ENCODE data around the gene ANKDD1B. TPM values are rescaled to one million over a fixed set of nuclear protein-coding genes. Genes with fewer than 3 reads are reported as not detected.
"Not testable (repeated sequence)": the region's sequence is repeated elsewhere in the genome, so short reads cannot be mapped to it uniquely, and the experiment has no call there.

Gene ANKDD1B
- total RNA-seq, 1 donor = 0.72 TPM

GRCh38 chr5:75601996-75602395, 9.3 kb upstream of the ANKDD1B start:
- Histone ChIP-seq H3K4me2 (ENCODE audit: insufficient read depth, low read length) (no peak overlapping the region), H3K4me1 (ENCODE audit: insufficient read depth, low read length) (peaks cover 10% of the 10 kb centered on the region), H3K27me3 (ENCODE audit: insufficient read depth, low read length) (no peaks in the 10 kb centered on the region), H3K4me3 (ENCODE audit: insufficient read depth, low read length) (no peak overlapping the region), H2AFZ (ENCODE audit: low read length) (no peak overlapping the region), H4K20me1 (ENCODE audit: insufficient read depth, low read length) (no peaks in the 10 kb centered on the region), H3K27ac (ENCODE audit: low read depth, low read length) (no peak overlapping the region), H3K36me3 (ENCODE audit: insufficient read depth, low read length) (no peaks in the 10 kb centered on the region), H3K79me2 (ENCODE audit: insufficient read depth, low read length) (no peaks in the 10 kb centered on the region), H3K9me3 (ENCODE audit: low read depth, low read length) (no peaks in the 10 kb centered on the region)
- no peak for DNase-seq (ENCODE audit: insufficient read length, low spot score, missing footprints)
- TF ChIP-seq CTCF (IDR thresholded peaks at IDR 0.05; ENCODE audit: extremely low read depth, low read depth, low read length) = no peak

- Histone ChIP-seq H3K4me1 (ENCODE audit: insufficient read depth, low read length) (peaks cover 10% of the 10 kb centered on the region), H3K27me3 (ENCODE audit: insufficient read depth, low read length) (no peaks in the 10 kb centered on the region), H3K36me3 (ENCODE audit: insufficient read depth, low read length) (no peaks in the 10 kb centered on the region), H3K9me3 (ENCODE audit: low read depth, low read length) (no peaks in the 10 kb centered on the region), H4K20me1 (ENCODE audit: insufficient read depth, low read length) (no peaks in the 10 kb centered on the region), H3K4me3 (ENCODE audit: insufficient read depth, low read length) (no peak overlapping the region), H3K4me2 (ENCODE audit: insufficient read depth, low read length) (no peak overlapping the region), H3K27ac (ENCODE audit: low read depth, low read length) (no peak overlapping the region), H3K79me2 (ENCODE audit: insufficient read depth, low read length) (no peaks in the 10 kb centered on the region), H2AFZ (ENCODE audit: low read length) (no peak overlapping the region)
- no peak for DNase-seq (ENCODE audit: insufficient read length, low spot score, missing footprints)
- no peak for TF ChIP-seq CTCF (IDR thresholded peaks at IDR 0.05; ENCODE audit: extremely low read depth, low read depth, low read length)
Measured at GRCh38 chr5:75603371-75603770, 7.9 kb upstream of the ANKDD1B start.

GRCh38 chr5:75603821-75604220, 7.4 kb upstream of the ANKDD1B start:
- Histone ChIP-seq H3K9me3 (ENCODE audit: low read depth, low read length) (no peaks in the 10 kb centered on the region), H3K36me3 (ENCODE audit: insufficient read depth, low read length) (no peaks in the 10 kb centered on the region), H3K79me2 (ENCODE audit: insufficient read depth, low read length) (no peaks in the 10 kb centered on the region), H3K27ac (ENCODE audit: low read depth, low read length) (no peak overlapping the region), H3K27me3 (ENCODE audit: insufficient read depth, low read length) (no peaks in the 10 kb centered on the region), H4K20me1 (ENCODE audit: insufficient read depth, low read length) (no peaks in the 10 kb centered on the region), H3K4me1 (ENCODE audit: insufficient read depth, low read length) (peaks cover 10% of the 10 kb centered on the region), H3K4me2 (ENCODE audit: insufficient read depth, low read length) (no peak overlapping the region), H2AFZ (ENCODE audit: low read length) (no peak overlapping the region), H3K4me3 (ENCODE audit: insufficient read depth, low read length) (no peak overlapping the region)
- DNase-seq (ENCODE audit: insufficient read length, low spot score, missing footprints) = no peak
- TF ChIP-seq CTCF (IDR thresholded peaks at IDR 0.05; ENCODE audit: extremely low read depth, low read depth, low read length) = no peak

- H3K27me3 ChIP-seq (ENCODE audit: insufficient read depth, low read length); H3K27ac ChIP-seq (ENCODE audit: low read depth, low read length); H3K4me2 ChIP-seq (ENCODE audit: insufficient read depth, low read length); H4K20me1 ChIP-seq (ENCODE audit: insufficient read depth, low read length); DNase-seq (ENCODE audit: insufficient read length, low spot score, missing footprints); H2AFZ ChIP-seq (ENCODE audit: low read length); H3K4me3 ChIP-seq (ENCODE audit: insufficient read depth, low read length); H3K36me3 ChIP-seq (ENCODE audit: insufficient read depth, low read length); H3K79me2 ChIP-seq (ENCODE audit: insufficient read depth, low read length); H3K9me3 ChIP-seq (ENCODE audit: low read depth, low read length): not testable (repeated sequence)
- peaks cover 14% of the 10 kb centered on the region for H3K4me1 ChIP-seq (ENCODE audit: insufficient read depth, low read length)
Measured at GRCh38 chr5:75607341-75607740, 3.9 kb upstream of the ANKDD1B start.
